NCI-H1092 (cell line): ENCODE data around the gene IKBKE.
A peak's percentile ranks its signal among the peaks of the same experiment; 100 is the strongest.

Experiments
- DNase-seq: peaks from one replicate; lab custom pipeline; 2025; lab: John Stamatoyannopoulos, UW

IKBKE gene

GRCh38 chr1:206496131-206496793 is 26.0 kb downstream of the IKBKE start:
- peak; percentile 35 for DNase-seq

GRCh38 chr1:206497363-206497762 is 27.1 kb downstream of the IKBKE start:
- no peak for DNase-seq

DNA sequence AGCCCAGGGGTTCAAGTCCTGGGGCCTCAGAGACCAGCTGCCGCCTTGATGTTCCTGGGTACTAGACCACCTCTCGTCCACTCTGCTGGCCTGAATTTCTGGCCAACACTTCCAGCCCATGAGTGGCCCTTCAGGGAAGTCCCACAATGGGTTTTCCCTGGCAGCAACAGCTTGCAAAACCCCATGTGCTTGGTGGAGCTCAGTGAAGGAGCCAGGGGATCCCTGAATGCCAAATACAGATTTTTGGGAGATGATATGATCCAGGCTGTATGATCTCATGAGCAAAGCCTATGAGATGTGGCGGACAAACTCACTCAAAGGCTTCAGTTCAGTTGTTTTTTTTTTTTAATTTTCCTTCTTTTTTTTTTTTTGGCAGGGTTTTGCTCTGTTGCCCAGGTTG is 27.5 kb downstream of the IKBKE start:
- DNase-seq: no peak

- no peak for DNase-seq
Observed at GRCh38 chr1:206498685-206499084, 28.4 kb downstream of the IKBKE start.

GRCh38 chr1:206500046-206500445 is 29.8 kb downstream of the IKBKE start:
- DNase-seq: no peak

- DNase-seq: no peak
Observed at GRCh38 chr1:206501881-206502280, 31.6 kb downstream of the IKBKE start.

DNA sequence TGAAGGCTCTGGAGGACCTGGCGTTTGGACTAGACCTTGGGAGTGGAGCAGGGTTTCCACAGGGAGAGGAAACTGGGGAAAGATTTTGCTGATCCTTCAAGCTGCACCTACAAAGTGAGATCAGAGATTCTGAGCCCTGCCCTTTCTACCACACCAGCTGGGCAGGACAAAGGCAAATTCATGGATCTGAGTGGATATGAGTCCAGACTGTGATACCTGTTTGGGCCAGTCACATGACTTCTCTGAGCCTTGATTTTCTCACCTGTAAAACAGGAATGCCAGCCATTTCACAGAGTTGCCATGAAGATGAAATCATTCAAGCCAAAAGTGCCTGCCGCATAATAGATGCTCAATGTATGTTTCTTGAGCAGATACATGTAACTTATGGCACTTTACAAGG is 32.1 kb downstream of the IKBKE start:
- DNase-seq: no peak

- DNase-seq: no peak
Observed at GRCh38 chr1:206502812-206503211, 32.5 kb downstream of the IKBKE start.

DNA sequence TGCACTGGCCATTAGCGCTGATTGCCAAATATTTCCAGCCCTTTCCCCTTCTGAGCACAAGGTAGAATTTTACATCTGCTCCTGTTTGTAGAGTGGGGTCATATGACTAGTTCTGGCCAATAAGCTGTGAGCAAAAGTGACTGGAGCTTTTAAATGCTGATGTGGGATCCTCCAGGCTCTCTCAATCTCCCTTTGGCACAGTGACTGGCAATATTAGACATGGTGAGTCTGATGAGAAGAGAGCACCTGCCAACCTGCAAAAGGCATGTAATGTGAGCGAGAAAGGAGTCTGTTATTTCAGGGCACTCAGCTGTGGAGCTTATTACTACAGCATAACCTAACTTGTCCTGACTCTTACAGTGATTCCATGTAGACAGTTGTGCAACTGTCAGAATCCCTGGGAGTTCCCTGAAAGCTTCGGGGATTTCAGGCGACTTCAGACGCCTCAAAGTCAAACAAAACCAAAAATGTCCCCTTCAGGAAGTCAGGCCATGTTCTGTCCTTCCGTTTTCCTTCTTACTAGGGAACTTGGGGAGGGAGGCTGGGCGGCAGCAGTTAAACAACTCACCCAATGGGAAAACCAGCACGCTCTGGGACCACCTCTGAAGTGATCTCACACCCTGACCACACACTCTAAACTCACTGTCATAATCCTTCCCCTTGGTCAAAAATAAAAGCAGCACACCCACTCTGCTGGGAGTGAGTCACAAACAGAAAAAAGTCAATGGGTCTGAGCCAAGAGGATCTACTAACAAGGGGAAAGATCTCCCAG is 33.5 kb downstream of the IKBKE start:
- no peak for DNase-seq

GRCh38 chr1:206504363-206504713 is 34.1 kb downstream of the IKBKE start:
- DNase-seq: no peak

DNA sequence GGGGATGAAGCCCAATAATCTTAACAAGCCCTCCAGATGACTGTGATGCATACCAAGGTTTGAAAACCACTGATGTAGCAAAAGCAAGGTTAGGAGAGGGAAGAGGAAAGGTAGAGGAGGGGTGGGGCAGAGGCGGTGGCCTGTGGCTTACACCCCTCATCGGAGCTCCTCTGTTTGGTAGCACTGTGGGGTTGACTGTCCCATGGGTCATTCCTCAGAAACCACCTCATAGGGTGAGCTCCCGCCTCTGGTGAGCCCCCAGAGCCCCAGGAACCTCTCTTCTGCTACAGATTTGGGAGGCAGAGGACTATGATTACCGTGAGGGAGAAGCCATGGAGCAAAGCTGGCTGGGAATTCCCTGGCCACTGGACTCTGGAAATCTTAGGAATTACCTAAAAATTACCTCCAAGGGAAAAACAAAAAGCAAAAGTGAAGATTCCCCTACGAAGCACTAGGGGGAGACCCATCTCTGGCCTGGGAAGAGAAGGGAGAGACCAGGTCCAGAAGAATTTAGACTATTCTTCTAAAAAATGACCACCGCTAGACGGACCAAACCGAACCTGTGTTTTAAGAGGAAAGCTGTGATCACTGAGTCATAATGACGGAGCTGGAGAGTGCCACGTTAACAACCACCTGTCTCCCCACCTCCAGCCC is 35.6 kb downstream of the IKBKE start:
- no peak for DNase-seq

DNA sequence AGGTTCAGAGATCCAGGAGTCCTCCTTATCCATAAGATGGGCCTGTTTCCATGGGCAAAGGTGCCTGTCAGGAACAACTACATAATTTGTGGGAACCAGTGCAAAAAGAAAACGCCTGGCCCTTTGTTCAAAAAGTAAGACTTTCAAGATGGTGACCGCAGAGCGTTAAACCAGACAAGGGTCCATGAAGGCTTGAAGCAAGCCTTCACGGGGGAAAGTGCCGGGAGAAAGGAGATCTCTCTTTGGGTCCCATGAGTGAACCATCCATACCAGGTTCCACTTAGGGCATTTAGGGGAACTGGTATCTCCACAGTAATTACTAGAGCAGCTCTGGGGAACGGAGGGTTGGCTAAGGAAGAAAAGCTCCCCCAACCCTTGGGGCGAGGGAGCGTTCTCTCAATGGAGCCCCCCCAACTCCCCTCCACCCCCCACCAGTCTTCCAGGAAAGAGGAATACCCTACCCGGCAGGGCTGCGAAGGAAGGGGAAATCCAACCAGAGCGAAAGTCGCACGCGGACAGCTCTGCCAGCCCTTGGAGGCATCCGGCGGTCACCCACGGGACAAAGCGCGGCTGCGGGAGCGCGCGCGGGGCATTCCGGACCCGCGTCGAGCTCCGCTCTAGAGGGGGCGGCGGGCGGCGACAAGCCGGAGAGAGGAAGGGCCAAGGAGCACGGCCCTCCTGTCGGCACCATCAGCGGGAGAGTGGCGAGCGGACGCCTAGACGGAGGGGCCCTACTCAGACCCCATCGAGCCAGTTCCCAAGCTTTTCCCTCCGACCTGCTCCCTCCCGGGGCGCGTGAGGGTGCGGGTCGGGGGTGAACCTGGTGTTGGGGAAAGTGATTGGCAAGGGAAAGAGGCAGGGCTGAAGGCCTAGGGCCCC is 36.4 kb downstream of the IKBKE start:
- DNase-seq: no peak

GRCh38 chr1:206507284-206508129 is 37.2 kb downstream of the IKBKE start, which contains the start of gene RASSF5:
Gene RASSF5 (plus strand): TSS chr1:206507531. CDS start chr1:206507603, 72 bp downstream.
- peak; percentile 38 for DNase-seq

DNA sequence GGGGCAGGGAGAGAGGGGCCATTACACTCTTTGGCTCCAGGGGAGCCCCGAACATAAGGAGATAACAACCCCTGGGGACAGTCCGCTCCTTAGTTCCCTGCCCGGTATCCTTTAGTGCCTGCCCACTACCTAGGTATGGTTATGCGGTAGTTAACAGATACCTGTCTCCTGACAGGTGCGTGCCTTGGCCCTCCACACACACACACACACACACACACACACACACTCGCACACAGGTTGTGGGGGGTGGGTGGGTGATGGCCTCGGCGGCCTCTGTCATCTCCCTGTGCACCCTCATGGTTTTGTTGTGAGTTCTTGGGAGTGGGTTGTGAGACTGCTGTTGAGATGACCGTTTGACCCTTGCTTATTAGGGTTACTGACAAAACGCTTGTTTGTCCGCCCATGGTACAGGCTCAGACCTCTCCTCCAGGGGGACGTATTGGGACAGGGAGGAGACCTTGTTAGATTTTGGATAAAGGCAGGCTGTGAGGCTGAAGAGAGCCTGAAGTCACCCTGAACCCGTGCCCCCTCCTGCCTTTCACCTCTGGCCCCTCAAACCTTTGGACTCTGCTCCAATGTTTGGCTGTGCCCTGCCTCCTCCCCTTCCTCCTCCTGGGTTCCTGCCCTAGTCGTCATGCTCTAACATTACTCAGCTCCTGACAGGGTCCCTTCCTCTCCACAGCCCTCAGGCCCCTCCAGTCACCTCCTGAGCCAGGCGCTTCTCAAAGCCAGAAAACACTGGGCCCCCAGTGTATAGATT is 38.0 kb downstream of the IKBKE start:
- DNase-seq: no peak

DNA sequence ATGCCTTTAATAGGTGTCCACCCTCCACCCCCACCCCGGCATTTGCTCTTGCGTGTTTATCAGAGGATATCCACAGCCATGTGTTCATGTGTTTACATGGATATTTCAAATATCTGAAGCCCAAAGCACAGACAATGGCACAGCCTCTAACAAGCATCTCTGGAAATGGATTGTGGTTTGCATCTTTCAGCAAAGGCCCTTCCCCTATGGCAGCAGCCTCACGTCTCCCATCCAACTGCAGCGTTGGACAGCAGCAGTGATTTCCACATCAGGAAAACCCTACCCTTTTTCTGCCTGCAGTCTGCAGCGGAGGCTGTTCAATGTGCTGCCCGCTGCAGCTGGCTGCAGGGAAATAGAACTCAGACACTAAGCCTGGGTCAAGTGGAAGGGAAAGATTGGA is 38.7 kb downstream of the IKBKE start:
- no peak for DNase-seq

GRCh38 chr1:206509612-206510257 is 39.5 kb downstream of the IKBKE start:
- no peak for DNase-seq

GRCh38 chr1:206510371-206510770 is 40.1 kb downstream of the IKBKE start:
- DNase-seq: no peak

- DNase-seq: peak; percentile 16
Observed at GRCh38 chr1:206511362-206512057, 41.2 kb downstream of the IKBKE start.
